Esophagus muscularis mucosa (tissue), 4 donors: ENCODE measurements around the gene POLR3C. TPM values are rescaled to one million over a fixed set of nuclear protein-coding genes. Genes with fewer than 3 reads are reported as not detected.

Experiments
- DNase-seq: peaks from one replicate; pipeline ENCODE4 v3.0.0-alpha.2; 2017; ENCODE audit errors: extremely low spot score
- H3K27ac ChIP-seq, 4 donors: fragments of 200-600 bp; sonication (generic); replicated peaks in 1 of 4; 1 replicate in 3 of 4; 2 replicates in 1 of 4; pipeline ENCODE4 v1.5.1; 2016 to 2019; ENCODE audit warnings: mild to moderate bottlenecking in 1 of 4
- H3K27me3 ChIP-seq, 4 donors: fragments of 200-600 bp; sonication (generic); one replicate each; pipeline versions ENCODE4 v1.5.1 to v1.6.0; 2016 to 2019
- H3K36me3 ChIP-seq, 4 donors: fragments of 200-600 bp; sonication (generic); one replicate each; pipeline ENCODE4 v1.5.1; 2016 to 2019
- H3K4me1 ChIP-seq, 4 donors: fragments of 200-600 bp; sonication (generic); one replicate each; pipeline ENCODE4 v1.5.1; 2016 to 2019
- H3K4me3 ChIP-seq, 4 donors: fragments of 200-600 bp; sonication (generic); 1 replicate in 2 of 4; 2 replicates in 2 of 4; pipeline ENCODE4 v1.5.1; 2016 to 2019; ENCODE audit warnings: mild to moderate bottlenecking in 4 of 4, moderate library complexity in 1 of 4
- H3K9me3 ChIP-seq, 4 donors: fragments of 200-600 bp; sonication (generic); 1 replicate in 3 of 4; 2 replicates in 1 of 4; pipeline ENCODE4 v1.5.1; 2016 to 2019
- EP300 ChIP-seq: sonication (generic); formaldehyde crosslinking; IDR thresholded peaks from one replicate; pipeline ENCODE4 v1.6.1; 2017; ENCODE audit warnings: antibody characterized with exemption
- POLR2A ChIP-seq: fragments of 450-650 bp; IDR thresholded peaks from one replicate; pipeline ENCODE4 v1.6.1; 2017; ENCODE audit warnings: antibody characterized with exemption, moderate library complexity, mild to moderate bottlenecking, low read depth
- POLR2AphosphoS5 ChIP-seq, 2 donors: sonication (generic); formaldehyde crosslinking; IDR thresholded peaks; one replicate each; pipeline ENCODE4 v1.6.1; 2017; ENCODE audit warnings: antibody characterized with exemption in 2 of 2
- WGBS: methylation state at CpG from one replicate; pipeline ENCODE4 v1.1.5; 2018; 5-methylcytosine and 5-hydroxymethylcytosine counted together
- intact Hi-C: fragments of 100-400 bp; cut with DNase I; formaldehyde crosslinking; loops from one replicate; pipeline ENCODE4 v1.15.1; 2023
- total RNA-seq, 4 donors: library from RNA; depleted of rRNA; stranded (reverse); fragments of >200 nt; gene quantifications; one replicate each; pipeline versions ENCODE4 v1.1.0 to v1.2.1, GENCODE V29; 2016
- TF ChIP-seq, protein P1 (sequence below), 3 experiments: fragments of 200-600 bp in 2 of 3; fragments of 450-650 bp in 1 of 3; sonication (generic) in 2 of 3; IDR thresholded peaks; one replicate each; pipeline ENCODE4 v1.5.1; 2017 to 2019; ENCODE audit warnings: antibody characterized with exemption in 3 of 3, mild to moderate bottlenecking in 2 of 3, moderate library complexity in 1 of 3

POLR3C gene
- total RNA-seq, 4 donors from 2014 or later, result 22.3 to 34.1 (median 27.8) TPM

DNA sequence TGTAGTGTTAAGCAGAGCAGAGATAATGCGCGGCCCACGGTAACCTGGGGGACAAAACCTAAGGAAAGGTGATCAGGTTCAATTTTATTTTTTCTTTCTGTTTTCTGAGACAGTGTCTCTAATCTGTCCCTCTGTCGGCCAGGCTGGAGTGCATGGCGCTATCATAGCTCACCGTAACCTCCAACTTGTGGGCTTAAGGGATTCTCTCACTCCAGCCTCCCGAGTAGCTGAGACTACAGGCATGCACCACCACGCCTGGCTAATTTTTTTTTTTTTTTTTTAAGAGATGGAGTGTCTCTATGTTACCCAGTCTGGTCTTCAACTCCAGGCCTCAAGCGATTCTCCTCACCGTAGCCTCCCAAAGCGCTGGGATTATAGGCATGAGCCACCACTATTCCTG is 62.4 kb downstream of the POLR3C start:
- TF ChIP-seq POLR2A (no peak), POLR2AphosphoS5 (IDR thresholded peaks at IDR 0.05) (no peak), EP300 (no peak)
- TF ChIP-seq, protein P1, sequence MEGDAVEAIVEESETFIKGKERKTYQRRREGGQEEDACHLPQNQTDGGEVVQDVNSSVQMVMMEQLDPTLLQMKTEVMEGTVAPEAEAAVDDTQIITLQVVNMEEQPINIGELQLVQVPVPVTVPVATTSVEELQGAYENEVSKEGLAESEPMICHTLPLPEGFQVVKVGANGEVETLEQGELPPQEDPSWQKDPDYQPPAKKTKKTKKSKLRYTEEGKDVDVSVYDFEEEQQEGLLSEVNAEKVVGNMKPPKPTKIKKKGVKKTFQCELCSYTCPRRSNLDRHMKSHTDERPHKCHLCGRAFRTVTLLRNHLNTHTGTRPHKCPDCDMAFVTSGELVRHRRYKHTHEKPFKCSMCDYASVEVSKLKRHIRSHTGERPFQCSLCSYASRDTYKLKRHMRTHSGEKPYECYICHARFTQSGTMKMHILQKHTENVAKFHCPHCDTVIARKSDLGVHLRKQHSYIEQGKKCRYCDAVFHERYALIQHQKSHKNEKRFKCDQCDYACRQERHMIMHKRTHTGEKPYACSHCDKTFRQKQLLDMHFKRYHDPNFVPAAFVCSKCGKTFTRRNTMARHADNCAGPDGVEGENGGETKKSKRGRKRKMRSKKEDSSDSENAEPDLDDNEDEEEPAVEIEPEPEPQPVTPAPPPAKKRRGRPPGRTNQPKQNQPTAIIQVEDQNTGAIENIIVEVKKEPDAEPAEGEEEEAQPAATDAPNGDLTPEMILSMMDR (IDR thresholded peaks at IDR 0.05), result no peak
- H3K9me3 ChIP-seq, result no peaks in the 10 kb centered on the region
- H3K27ac ChIP-seq, result peak overlapping the region in 3 of 4 donors; percentile 28 to 48 (median 30)
- intact Hi-C loops, result no loop called here
- 50% methylated on average over 11 of the region's 11 CpGs for WGBS
- H3K27me3 ChIP-seq, result no peaks in the 10 kb centered on the region
- peaks cover 20 to 26% (median 21%) of the 10 kb centered on the region in 4 donors for H3K4me1 ChIP-seq
- H3K36me3 ChIP-seq, result no peaks in the 10 kb centered on the region
- no peak for DNase-seq
- H3K4me3 ChIP-seq, result peak overlapping the region; percentile 65 to 75 (median 68)

DNA sequence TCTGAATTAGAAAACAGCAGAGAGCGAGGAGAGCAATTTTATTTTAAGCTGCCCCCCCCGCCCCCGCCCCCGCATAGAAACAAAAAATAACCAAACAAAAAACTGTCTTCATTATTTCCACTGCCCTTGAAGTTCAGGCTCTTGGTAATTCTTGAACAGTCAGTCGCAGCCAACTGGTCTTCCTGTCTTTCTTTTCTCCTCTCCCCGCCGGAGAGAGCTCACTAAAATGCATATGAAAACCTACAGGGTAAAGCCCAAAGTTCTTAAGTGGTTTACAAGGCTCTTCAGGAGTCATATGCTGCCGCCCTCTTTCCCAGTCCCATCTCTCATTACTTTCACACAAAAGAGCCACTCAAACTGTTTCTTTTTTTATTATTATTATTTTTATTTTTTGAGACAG is 62.8 kb downstream of the POLR3C start:
- TF ChIP-seq POLR2A (no peak), EP300 (no peak), POLR2AphosphoS5 (IDR thresholded peaks at IDR 0.05) (no peak)
- TF ChIP-seq, protein P1 (IDR thresholded peaks at IDR 0.05), result no peak
- no peaks in the 10 kb centered on the region for H3K9me3 ChIP-seq
- peaks cover 24 to 31% (median 25%) of the 10 kb centered on the region in 4 donors for H3K4me1 ChIP-seq
- no peaks in the 10 kb centered on the region for H3K36me3 ChIP-seq
- intact Hi-C loops, result no loop called here
- H3K4me3 ChIP-seq, result peak overlapping the region in 1 of 4 donors; percentile 67
- peak overlapping the region in 1 of 4 donors; percentile 48 for H3K27ac ChIP-seq
- DNase-seq, result no peak
- H3K27me3 ChIP-seq, result no peaks in the 10 kb centered on the region
- 70% methylated on average over 8 of the region's 8 CpGs for WGBS

DNA sequence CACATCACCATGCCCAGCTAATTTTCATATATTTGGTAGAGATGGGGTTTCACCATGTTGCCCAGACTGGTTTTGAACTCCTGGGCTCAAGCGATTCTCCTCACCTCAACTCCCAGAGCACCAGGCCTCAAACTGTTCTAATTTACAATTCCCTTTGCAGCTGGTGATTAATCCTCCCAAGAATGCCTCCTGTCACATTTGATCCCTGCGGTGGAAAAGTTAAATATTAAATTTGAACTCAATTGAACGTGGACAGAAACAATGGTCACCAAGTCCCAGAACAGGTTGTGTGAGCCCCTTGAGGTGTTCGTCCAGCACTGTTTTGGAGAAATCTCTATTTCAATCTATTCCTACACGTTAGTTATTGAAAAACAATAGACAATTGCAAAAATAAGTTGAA is 63.6 kb downstream of the POLR3C start:
- H3K27ac ChIP-seq, result no peak overlapping the region
- H3K36me3 ChIP-seq, result no peaks in the 10 kb centered on the region
- DNase-seq, result no peak
- H3K9me3 ChIP-seq, result no peaks in the 10 kb centered on the region
- H3K27me3 ChIP-seq, result no peaks in the 10 kb centered on the region
- WGBS, result 86% methylated on average over 5 of the region's 5 CpGs
- intact Hi-C loops, result no loop called here
- H3K4me1 ChIP-seq, result peaks cover 30 to 39% (median 32%) of the 10 kb centered on the region in 4 donors
- no peak overlapping the region for H3K4me3 ChIP-seq
- no peak for TF ChIP-seq POLR2A
- TF ChIP-seq EP300, result no peak
- TF ChIP-seq POLR2AphosphoS5 (IDR thresholded peaks at IDR 0.05), result no peak
- TF ChIP-seq, protein P1 (IDR thresholded peaks at IDR 0.05), result no peak

DNA sequence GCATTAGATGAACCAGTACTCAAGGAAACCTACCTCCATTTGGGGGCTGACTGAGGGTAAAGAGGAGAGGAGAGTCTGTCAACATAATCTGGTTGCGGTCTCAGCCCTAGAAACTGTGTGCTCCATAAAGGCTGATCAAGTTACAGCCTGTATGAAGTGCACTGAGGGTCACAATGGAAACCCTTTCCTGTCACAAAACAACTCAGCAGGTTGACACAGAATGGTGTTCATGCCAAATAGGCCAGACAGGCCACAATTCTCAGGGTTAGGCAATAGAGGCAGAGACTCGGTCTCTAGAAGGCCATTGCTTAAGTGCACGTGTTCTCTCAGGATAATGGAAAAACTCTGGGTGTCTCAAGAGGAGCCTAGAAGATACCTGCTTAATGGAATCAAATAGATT is 65.7 kb downstream of the POLR3C start:
- no peak for DNase-seq
- Histone ChIP-seq H3K9me3 (no peaks in the 10 kb centered on the region), H3K36me3 (no peaks in the 10 kb centered on the region), H3K4me3 (no peak overlapping the region), H3K27me3 (no peaks in the 10 kb centered on the region), H3K27ac (no peak overlapping the region), H3K4me1 (peaks cover 35 to 45% (median 37%) of the 10 kb centered on the region in 4 donors)
- TF ChIP-seq, protein P1 (IDR thresholded peaks at IDR 0.05), result no peak
- TF ChIP-seq EP300 (no peak), POLR2AphosphoS5 (IDR thresholded peaks at IDR 0.05) (no peak), POLR2A (no peak)
- intact Hi-C loops, result no loop called here
- 83% methylated on average over 1 of the region's 3 CpGs for WGBS

DNA sequence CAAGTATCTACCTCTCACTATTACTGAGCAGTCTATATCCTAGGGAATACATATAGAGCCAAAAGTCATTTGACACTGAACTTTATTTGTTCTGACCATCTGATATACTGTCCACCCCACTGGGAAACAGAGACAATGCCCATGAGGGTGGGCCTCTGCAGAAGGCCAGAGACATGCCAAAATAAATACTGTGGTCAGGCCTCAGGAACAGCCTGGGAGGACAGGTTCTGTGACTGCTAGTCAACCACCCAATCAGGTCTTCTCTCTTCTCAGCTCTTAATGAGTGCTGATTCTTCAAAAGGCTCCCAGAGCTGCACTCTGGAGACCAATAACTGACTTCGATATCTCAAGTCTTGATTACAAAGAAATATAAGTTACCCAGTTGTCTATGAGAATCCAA is 67.1 kb downstream of the POLR3C start:
- Histone ChIP-seq H3K4me1 (peaks cover 26 to 31% (median 29%) of the 10 kb centered on the region in 4 donors), H3K9me3 (no peaks in the 10 kb centered on the region), H3K27me3 (no peaks in the 10 kb centered on the region), H3K27ac (peak overlapping the region; percentile 76 to 84 (median 80)), H3K36me3 (no peaks in the 10 kb centered on the region), H3K4me3 (no peak overlapping the region)
- DNase-seq, result no peak
- TF ChIP-seq EP300 (no peak), POLR2A (no peak), POLR2AphosphoS5 (IDR thresholded peaks at IDR 0.05) (no peak)
- TF ChIP-seq, protein P1 (IDR thresholded peaks at IDR 0.05), result no peak
- 55% methylated on average over 1 of the region's 1 CpG for WGBS
- intact Hi-C loops, result no loop called here
